Measurements from ENCODE around the gene KCNQ5. TPM values are rescaled to one million over a fixed set of nuclear protein-coding genes. Genes with fewer than 3 reads are reported as not detected.
A peak's percentile ranks its signal among the peaks of the same experiment; 100 is the strongest.

KCNQ5 gene
- total RNA-seq, 8 experiments from 2014 or later = 0.17 to 18.5 (median 1.7) TPM

DNA sequence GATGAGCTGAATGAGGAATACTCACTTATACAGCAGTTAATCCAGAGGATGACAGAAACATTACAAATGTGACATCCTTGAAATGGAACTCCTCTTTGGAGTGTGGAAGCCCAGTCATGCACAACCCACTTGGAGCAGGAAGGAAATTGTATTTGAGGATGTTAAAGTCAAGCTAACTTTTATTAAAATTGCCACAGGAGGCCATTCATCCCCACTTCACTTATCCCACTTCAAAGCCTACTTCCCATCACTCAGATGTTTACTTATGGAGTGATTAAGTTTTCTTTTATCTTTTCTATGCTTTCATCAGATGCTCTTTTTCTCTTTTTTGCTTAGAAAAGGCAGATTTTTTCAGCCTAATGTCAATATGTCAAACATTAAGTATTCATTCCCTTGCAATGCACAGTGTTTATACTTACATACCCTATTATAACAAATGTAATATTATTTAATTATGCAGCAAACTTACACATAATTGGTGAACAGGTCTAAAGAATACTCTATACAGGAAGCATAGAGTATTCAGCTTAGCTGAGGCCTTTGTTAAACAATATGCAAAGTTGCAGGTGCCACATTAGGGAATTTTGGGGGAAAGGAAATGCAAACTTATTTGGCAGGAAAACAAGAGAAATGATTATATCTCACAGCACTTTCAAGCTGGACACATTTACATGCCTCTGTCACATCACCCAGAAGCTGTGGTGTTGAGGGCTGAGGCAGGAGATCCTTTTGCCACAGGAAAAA is 454.5 kb downstream of the KCNQ5 start:
- no peak overlapping the region for H3K27ac ChIP-seq
- no peak overlapping the region for H3K4me3 ChIP-seq
- peaks cover 0 to 2% of the 10 kb centered on the region in 2 donors for H3K4me1 ChIP-seq (replicated peaks in 1 of 2)
- in situ Hi-C loops (cut with MboI; ENCODE audit: low pct_unique_long_range_greater_than_20kb in 2 of 9, low sequenced_read_pairs in 9 of 9, unreplicated experiment in 9 of 9) = no loop called here
- ATAC-seq (replicated peaks in 6 of 8) = peak in 2 of 8 experiments; percentile 45 to 56

DNA sequence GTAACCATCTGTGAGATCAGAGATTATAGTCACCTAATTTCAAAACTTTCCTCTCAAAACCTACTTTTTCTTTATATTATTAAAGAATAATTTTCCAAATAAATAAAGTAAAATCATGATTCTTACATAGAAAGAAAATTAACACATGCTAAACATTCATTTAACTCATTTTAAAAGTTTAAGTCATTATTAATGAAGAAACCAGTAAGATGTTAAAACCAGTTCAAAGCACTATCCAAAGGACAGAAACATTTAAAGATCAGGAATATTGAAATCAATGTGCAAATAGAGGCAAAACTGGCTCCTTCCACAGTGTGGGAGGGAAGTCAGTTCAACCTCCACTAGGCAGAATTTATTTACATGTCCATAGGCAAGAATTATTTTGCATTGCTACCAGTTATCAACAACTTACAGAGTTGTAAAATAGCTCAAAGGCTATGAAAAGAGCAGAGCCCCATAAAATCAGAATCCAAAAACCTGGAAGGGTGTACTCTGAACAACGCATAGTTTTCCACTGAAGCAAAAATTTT is 456.5 kb downstream of the KCNQ5 start:
- Histone ChIP-seq H3K4me3 (no peak overlapping the region), H3K4me1 (replicated peaks in 1 of 2) (peaks cover 0 to 2% of the 10 kb centered on the region in 2 donors), H3K27ac (no peak overlapping the region)
- peak in 3 of 8 experiments; percentile 29 to 82 (median 61) for ATAC-seq (replicated peaks in 6 of 8)
- WGBS, 10 experiments = 0 to 80% (median 43%) methylated on average over 1 of the region's 1 CpG; no CpG with 5 or more reads in 2 of the 10 experiments
- in situ Hi-C loops (cut with MboI; ENCODE audit: low pct_unique_long_range_greater_than_20kb in 2 of 9, low sequenced_read_pairs in 9 of 9, unreplicated experiment in 9 of 9) = no loop called here

DNA sequence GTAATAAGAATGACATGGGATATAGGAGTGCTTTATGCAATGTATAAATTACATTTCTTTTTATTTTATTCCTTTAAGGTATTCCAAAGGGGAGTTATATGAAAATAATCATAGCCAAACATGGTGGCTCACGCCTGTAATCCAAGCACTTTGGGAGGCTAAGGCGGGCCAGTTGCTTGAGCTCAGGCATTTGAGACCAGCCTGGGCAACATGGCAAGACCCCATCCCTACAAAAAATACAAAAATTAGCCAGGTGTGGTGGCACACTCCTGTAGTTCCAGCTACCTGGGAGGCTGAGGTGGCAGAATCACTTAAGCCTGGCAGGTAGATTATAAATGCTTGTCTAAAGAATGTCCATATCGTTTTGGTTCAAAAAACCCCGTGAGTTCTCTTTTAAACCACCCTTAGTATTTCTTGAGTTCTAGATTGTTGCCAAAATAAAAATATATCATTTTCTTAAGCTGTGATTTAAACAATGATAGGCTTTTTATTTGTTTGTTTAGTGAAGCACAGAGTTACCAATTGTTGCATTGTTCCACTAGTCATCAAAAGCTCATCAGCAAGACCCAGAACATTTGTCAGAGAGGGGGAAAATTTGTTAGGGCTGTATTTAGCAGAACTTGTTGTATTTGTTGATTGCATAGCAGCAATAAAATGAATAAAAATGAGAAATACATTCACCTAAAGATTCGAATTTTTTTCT is 457.2 kb downstream of the KCNQ5 start:
- H3K27ac ChIP-seq = no peak overlapping the region
- peaks cover 0 to 2% of the 10 kb centered on the region in 2 donors for H3K4me1 ChIP-seq (replicated peaks in 1 of 2)
- in situ Hi-C loops (cut with MboI; ENCODE audit: low pct_unique_long_range_greater_than_20kb in 2 of 9, low sequenced_read_pairs in 9 of 9, unreplicated experiment in 9 of 9) = no loop called here
- H3K4me3 ChIP-seq = no peak overlapping the region
- WGBS, 10 experiments = 17 to 80% (median 59%) methylated on average over 1 to 5 of the region's 5 CpGs
- no peak for ATAC-seq (replicated peaks in 6 of 8)

DNA sequence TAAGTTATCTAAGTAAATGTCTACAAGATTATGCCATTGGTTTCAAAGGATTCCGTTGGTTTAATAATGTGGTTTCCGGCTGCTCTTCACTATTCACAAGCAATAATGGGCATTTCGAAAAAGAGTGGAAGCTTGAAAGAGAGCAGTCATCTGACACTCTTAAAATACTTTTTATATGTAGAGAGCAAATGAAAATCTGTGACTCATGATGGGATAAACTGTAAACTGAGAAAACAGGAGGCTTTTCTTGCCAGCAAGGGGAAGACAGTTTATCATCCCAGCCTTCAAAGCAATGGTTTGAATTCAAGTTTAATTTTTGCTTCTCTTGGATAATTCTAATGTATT is 457.7 kb downstream of the KCNQ5 start:
- Histone ChIP-seq H3K4me3 (no peak overlapping the region), H3K27ac (no peak overlapping the region), H3K4me1 (replicated peaks in 1 of 2) (peaks cover 0 to 2% of the 10 kb centered on the region in 2 donors)
- WGBS, 10 experiments = 52 to 94% (median 83%) methylated on average over 1 to 3 of the region's 3 CpGs
- no peak for ATAC-seq (replicated peaks in 6 of 8)
- in situ Hi-C loops (cut with MboI; ENCODE audit: low pct_unique_long_range_greater_than_20kb in 2 of 9, low sequenced_read_pairs in 9 of 9, unreplicated experiment in 9 of 9) = no loop called here

DNA sequence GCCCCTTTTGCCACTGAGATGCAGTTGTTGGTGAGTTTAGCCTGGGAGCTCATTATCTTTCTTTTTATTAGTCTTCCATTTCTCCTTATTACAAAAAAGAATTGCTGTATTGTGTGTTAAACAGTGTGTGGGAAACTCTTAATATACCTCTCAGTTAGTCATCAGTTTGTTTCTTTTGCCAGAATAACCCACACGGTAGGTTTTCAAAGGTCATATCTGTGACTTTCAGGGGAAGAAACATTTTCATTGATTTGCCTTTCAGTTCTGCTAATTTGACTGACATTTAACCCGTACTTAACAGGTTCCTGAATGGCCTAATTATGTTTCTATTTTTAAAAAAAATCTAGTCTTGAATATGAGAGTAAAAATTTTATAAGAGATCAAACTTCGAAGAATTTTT is 458.1 kb downstream of the KCNQ5 start:
- no peak for ATAC-seq (replicated peaks in 6 of 8)
- in situ Hi-C loops (cut with MboI; ENCODE audit: low pct_unique_long_range_greater_than_20kb in 2 of 9, low sequenced_read_pairs in 9 of 9, unreplicated experiment in 9 of 9) = no loop called here
- whole genome bisulfite sequencing, 10 experiments = 19 to 88% (median 61%) methylated on average over 1 to 3 of the region's 3 CpGs
- Histone ChIP-seq H3K4me1 (replicated peaks in 1 of 2) (peaks cover 0 to 4% of the 10 kb centered on the region in 2 donors), H3K4me3 (no peak overlapping the region), H3K27ac (no peak overlapping the region)

DNA sequence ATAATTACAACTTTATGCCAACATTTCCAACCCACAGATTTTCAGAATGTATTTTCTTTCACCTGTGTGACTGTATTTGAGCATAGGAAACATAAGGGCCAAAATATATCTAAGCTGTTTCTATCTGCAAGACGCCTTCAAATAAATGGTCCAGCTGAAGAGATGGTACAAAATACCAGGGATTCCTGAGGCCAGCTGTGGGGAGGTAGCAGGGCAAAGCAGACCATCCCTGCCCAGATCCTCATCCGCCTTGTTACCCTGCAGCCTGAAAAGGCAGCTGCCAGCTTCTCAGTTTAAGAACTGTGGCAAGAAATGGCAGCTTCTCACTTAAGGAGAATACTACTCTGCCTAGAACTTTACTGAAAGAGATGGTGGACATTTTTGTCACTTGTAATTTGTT is 460.1 kb downstream of the KCNQ5 start:
- no peak overlapping the region for H3K27ac ChIP-seq
- 67 to 100% (median 95%) methylated on average over 1 to 2 of the region's 2 CpGs; no CpG with 5 or more reads in 5 of the 10 experiments for WGBS, 10 experiments
- peaks cover 0 to 4% of the 10 kb centered on the region in 2 donors for H3K4me1 ChIP-seq (replicated peaks in 1 of 2)
- no peak for ATAC-seq (replicated peaks in 6 of 8)
- in situ Hi-C loops (cut with MboI; ENCODE audit: low pct_unique_long_range_greater_than_20kb in 2 of 9, low sequenced_read_pairs in 9 of 9, unreplicated experiment in 9 of 9) = no loop called here
- no peak overlapping the region for H3K4me3 ChIP-seq

DNA sequence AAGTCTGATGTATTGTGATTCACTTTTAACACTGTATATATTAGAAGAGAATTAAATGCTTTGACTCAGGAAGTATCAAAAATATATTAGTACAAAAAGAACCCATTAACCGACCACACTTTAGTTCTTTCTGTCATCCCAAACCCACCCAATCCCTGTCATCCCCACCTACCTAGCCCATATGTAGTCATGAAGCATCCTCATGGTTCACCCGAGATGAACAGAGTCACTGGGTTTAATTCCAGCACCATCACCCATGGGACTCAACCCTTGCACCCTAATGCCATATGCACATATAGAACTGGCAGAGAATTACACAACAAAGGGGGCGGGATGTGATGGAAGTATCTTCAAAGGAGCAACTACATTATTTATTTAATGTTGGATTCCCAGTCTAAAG is 462.0 kb downstream of the KCNQ5 start:
- Histone ChIP-seq H3K4me3 (no peak overlapping the region), H3K27ac (no peak overlapping the region), H3K4me1 (replicated peaks in 1 of 2) (peaks cover 0 to 4% of the 10 kb centered on the region in 2 donors)
- in situ Hi-C loops (cut with MboI; ENCODE audit: low pct_unique_long_range_greater_than_20kb in 2 of 9, low sequenced_read_pairs in 9 of 9, unreplicated experiment in 9 of 9) = no loop called here
- 40 to 100% (median 67%) methylated on average over 1 to 3 of the region's 3 CpGs for WGBS, 10 experiments
- no peak for ATAC-seq (replicated peaks in 6 of 8)

DNA sequence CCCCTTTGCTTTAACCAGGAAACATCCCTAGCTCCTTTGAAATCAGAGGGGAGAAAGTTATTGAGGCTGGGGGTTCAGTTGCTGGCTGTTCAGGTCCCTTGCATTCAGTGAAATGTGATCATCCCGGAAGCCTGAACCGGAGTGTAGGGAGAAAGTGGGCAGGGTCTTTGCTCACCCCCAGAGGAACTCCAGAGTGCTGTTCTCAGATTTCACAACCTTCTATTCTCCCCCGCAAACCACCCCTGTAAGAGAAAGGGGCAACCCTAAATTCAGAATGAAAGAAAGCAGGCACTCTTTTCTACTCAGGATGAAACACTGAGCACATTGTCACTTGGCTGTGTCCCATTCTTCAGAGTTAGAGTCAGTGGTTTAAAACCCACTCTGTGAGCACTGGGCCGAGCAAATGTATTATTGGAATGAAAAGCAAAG is 463.6 kb downstream of the KCNQ5 start:
- Histone ChIP-seq H3K4me1 (replicated peaks in 1 of 2) (peaks cover 0 to 2% of the 10 kb centered on the region in 2 donors), H3K4me3 (no peak overlapping the region), H3K27ac (no peak overlapping the region)
- 18 to 80% (median 36%) methylated on average over 1 to 4 of the region's 4 CpGs; no CpG with 5 or more reads in 3 of the 10 experiments for WGBS, 10 experiments
- in situ Hi-C loops (cut with MboI; ENCODE audit: low pct_unique_long_range_greater_than_20kb in 2 of 9, low sequenced_read_pairs in 9 of 9, unreplicated experiment in 9 of 9) = no loop called here
- no peak for ATAC-seq (replicated peaks in 6 of 8)

DNA sequence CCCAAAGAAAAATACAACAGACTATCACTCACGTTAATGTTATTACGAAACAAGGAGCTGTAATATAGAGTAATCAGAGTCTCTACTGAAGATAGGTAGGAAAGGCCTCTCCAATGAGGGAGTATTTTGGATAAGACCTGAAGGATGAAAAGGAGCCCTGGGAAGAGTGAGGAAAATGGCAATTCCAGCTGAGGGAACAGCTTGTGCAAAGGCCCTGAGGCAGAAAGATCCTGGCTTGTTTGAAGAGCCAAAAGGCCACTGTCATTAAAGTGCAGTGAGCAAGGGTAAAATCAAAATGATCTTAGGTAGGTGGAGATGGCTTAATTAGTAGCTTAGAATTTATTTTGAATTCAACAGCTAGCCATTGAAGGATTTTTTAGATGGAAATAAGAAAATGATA is 464.9 kb downstream of the KCNQ5 start:
- Histone ChIP-seq H3K27ac (no peak overlapping the region), H3K4me3 (no peak overlapping the region), H3K4me1 (replicated peaks in 1 of 2) (peaks cover 0 to 2% of the 10 kb centered on the region in 2 donors)
- 17 to 100% (median 80%) methylated on average over 2 of the region's 2 CpGs; no CpG with 5 or more reads in 1 of the 10 experiments for WGBS, 10 experiments
- no peak for ATAC-seq (replicated peaks in 6 of 8)
- in situ Hi-C loops (cut with MboI; ENCODE audit: low pct_unique_long_range_greater_than_20kb in 2 of 9, low sequenced_read_pairs in 9 of 9, unreplicated experiment in 9 of 9) = no loop called here

DNA sequence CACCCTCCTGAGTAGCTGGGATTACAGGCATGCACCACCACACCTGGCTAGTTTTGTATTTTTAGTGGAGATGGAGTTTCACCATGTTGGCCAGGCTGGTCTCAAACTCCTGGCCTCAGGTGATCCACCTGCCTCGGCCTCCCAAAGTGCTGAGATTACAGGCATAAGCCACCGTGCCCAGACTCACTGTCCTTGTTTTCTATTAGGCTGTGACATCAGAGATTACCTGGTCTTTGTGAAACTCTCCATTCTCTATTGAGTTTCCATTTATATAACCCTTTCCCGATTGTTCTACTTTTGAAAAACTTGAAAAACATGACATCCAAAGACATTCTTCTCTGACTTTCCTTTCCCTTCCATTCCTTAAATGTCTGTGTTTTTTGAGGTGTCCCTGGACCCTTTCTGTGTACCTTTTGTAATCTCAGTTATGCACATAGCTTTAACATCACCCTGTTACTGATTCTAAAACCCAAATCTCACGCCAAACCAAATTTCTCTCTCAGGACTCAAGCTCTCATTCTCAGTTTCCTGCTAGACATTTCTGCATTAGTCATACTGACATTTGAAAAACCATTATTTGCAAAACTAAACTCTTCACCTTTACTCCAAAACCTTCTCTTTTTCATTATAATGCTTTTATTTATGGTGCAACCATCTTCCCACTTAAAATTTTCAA is 466.4 kb downstream of the KCNQ5 start:
- ATAC-seq (replicated peaks in 6 of 8) = no peak

DNA sequence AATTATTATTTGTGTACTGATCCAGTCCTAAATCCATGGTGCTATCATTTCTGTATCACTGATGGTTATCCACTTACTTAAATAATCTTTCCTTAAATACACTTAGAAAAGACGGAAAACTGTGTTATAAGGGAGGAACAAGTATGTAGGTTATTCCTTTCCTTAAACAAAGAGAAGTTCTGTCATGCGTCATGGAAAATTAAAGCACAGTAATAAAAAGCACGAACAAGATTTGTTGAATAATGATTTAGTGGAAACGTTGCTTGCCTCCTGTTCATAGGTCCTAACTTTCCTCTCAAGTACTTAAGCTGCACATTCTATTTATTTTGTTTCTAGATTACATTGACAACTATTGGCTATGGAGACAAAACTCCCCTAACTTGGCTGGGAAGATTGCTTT is 483.1 kb downstream of the KCNQ5 start:
- Histone ChIP-seq H3K4me1 (replicated peaks in 1 of 2) (peaks cover 2 to 8% of the 10 kb centered on the region in 2 donors), H3K27ac (no peak overlapping the region), H3K4me3 (no peak overlapping the region)
- in situ Hi-C loops (cut with MboI; ENCODE audit: low pct_unique_long_range_greater_than_20kb in 2 of 9, low sequenced_read_pairs in 9 of 9, unreplicated experiment in 9 of 9) = no loop called here
- 40 to 100% (median 83%) methylated on average over 1 to 4 of the region's 4 CpGs; no CpG with 5 or more reads in 1 of the 10 experiments for WGBS, 10 experiments
- ATAC-seq (replicated peaks in 6 of 8) = no peak

More for the DNA sequence above, 466.4 kb downstream of the KCNQ5 start:
- Histone ChIP-seq H3K4me1 (replicated peaks in 1 of 2) (peaks cover 0 to 2% of the 10 kb centered on the region in 2 donors), H3K4me3 (no peak overlapping the region), H3K27ac (no peak overlapping the region)
- WGBS, 10 experiments = 50 to 100% (median 82%) methylated on average over 1 to 4 of the region's 4 CpGs; no CpG with 5 or more reads in 1 of the 10 experiments
- in situ Hi-C loops (cut with MboI; ENCODE audit: low pct_unique_long_range_greater_than_20kb in 2 of 9, low sequenced_read_pairs in 9 of 9, unreplicated experiment in 9 of 9) = no loop called here

DNA sequence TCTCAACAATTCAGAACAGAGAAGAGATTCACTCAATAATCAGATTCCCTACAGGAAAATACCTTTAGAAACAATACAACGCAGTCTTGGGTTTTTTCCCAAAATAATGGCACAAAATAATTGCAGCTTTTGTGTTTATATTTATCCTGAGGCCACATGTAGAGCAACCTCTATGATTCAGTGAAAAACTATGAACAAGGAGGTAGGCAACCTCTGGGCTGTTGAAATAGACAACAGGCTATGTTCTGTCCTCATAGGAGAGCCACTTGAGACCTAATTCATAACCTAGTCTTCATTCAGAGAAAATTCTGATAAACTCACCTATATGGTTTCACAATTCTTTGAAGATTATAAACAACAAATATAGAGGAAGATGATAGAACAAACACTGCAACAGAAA is 485.2 kb downstream of the KCNQ5 start:
- ATAC-seq (replicated peaks in 6 of 8) = no peak
- in situ Hi-C loops (cut with MboI; ENCODE audit: low pct_unique_long_range_greater_than_20kb in 2 of 9, low sequenced_read_pairs in 9 of 9, unreplicated experiment in 9 of 9) = no loop called here
- Histone ChIP-seq H3K4me3 (no peak overlapping the region), H3K4me1 (replicated peaks in 1 of 2) (peaks cover 2 to 8% of the 10 kb centered on the region in 2 donors), H3K27ac (no peak overlapping the region)
- 67 to 100% (median 75%) methylated on average over 1 of the region's 1 CpG; no CpG with 5 or more reads in 3 of the 10 experiments for WGBS, 10 experiments

DNA sequence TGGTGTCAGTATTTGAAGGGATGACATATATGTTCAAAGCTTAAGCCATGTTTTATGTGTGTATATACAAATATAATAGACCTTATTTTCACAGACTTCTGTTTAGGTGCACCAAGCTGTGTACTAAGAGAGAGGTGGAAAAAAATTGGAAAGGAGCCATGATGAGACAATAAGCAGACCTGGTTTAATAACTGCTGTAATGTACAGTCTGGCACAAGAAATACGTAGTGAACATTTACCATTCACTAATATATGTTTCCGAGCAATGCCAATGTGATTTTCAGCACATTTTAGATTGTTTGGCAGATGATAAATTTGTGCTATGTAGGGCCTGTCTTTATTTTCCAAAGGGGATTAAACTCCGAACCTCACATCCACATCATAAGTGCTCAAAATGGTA is 487.1 kb downstream of the KCNQ5 start:
- 33 to 100% (median 98%) methylated on average over 1 to 3 of the region's 3 CpGs; no CpG with 5 or more reads in 2 of the 10 experiments for WGBS, 10 experiments
- Histone ChIP-seq H3K27ac (no peak overlapping the region), H3K4me1 (replicated peaks in 1 of 2) (peaks cover 2 to 8% of the 10 kb centered on the region in 2 donors), H3K4me3 (no peak overlapping the region)
- ATAC-seq (replicated peaks in 6 of 8) = no peak
- in situ Hi-C loops (cut with MboI; ENCODE audit: low pct_unique_long_range_greater_than_20kb in 2 of 9, low sequenced_read_pairs in 9 of 9, unreplicated experiment in 9 of 9) = no loop called here

Measured in motor neuron (in vitro differentiated cells).